H9 (cell line): ENCODE measurements around the gene TMEM108. TPM values are rescaled to one million over a fixed set of nuclear protein-coding genes. Genes with fewer than 3 reads are reported as not detected.

Source experiments
- DNase-seq: peaks from one replicate; pipeline ENCODE4 v3.0.0-alpha.2; 2017
- H2AFZ ChIP-seq: one replicate; pipeline ENCODE4 v1.6.1; 2013; ENCODE audit warnings: mild to moderate bottlenecking, low read length, control low read depth, moderate library complexity
- H2AK5ac ChIP-seq: 2 replicates; pipeline ENCODE4 v1.6.1; 2013; ENCODE audit warnings: low read length, control low read depth, mixed read lengths; ENCODE audit not compliant: insufficient read length
- H2BK120ac ChIP-seq: one replicate; pipeline ENCODE4 v1.6.1; 2013; ENCODE audit warnings: low read depth, mild to moderate bottlenecking, low read length, control low read depth, inconsistent platforms; ENCODE audit not compliant: poor library complexity, severe bottlenecking
- H2BK12ac ChIP-seq: 2 replicates; pipeline ENCODE4 v1.6.1; 2013; ENCODE audit warnings: low read length, control low read depth, mixed read lengths, low read depth; ENCODE audit not compliant: insufficient read length
- H2BK15ac ChIP-seq: 2 replicates; pipeline ENCODE4 v1.6.1; 2013; ENCODE audit warnings: low read depth, low read length, control low read depth
- H2BK20ac ChIP-seq: one replicate; pipeline ENCODE4 v1.6.1; 2013; ENCODE audit warnings: low read depth, mild to moderate bottlenecking, low read length, control low read depth, inconsistent platforms; ENCODE audit not compliant: poor library complexity, severe bottlenecking
- H2BK5ac ChIP-seq: 2 replicates; pipeline ENCODE4 v1.6.1; 2013; ENCODE audit warnings: low read length, control low read depth, mixed read lengths; ENCODE audit not compliant: insufficient read length
- H3K14ac ChIP-seq: 2 replicates; pipeline ENCODE4 v1.6.1; 2013; ENCODE audit warnings: low read length, control low read depth; ENCODE audit not compliant: insufficient read depth
- H3K18ac ChIP-seq: 2 replicates; pipeline ENCODE4 v1.6.1; 2013; ENCODE audit warnings: low read depth, mild to moderate bottlenecking, mixed read lengths, low read length, control low read depth; ENCODE audit not compliant: insufficient read length
- H3K23ac ChIP-seq: 2 replicates; pipeline ENCODE4 v1.6.1; 2013; ENCODE audit warnings: low read length, control low read depth, mixed read lengths, low read depth; ENCODE audit not compliant: insufficient read length
- H3K23me2 ChIP-seq: 2 replicates; pipeline ENCODE4 v1.6.1; 2013; ENCODE audit warnings: low read depth, mild to moderate bottlenecking, mixed read lengths, low read length, control low read depth; ENCODE audit not compliant: insufficient read length, poor library complexity, severe bottlenecking
- H3K27ac ChIP-seq: 2 replicates; pipeline ENCODE4 v1.5.1; 2013; ENCODE audit warnings: low read length, control low read depth, mixed read lengths, low read depth; ENCODE audit not compliant: insufficient read length
- H3K27me3 ChIP-seq: 2 replicates; pipeline ENCODE4 v1.6.1; 2013; ENCODE audit warnings: low read length, control low read depth, inconsistent platforms; ENCODE audit not compliant: insufficient read depth
- H3K4ac ChIP-seq: 2 replicates; pipeline ENCODE4 v1.6.1; 2013; ENCODE audit warnings: low read depth, mild to moderate bottlenecking, control low read depth, inconsistent platforms, low read length, moderate library complexity
- H3K4me1 ChIP-seq: 2 replicates; pipeline ENCODE4 v1.6.1; 2013; ENCODE audit warnings: low read length, control low read depth, inconsistent platforms; ENCODE audit not compliant: insufficient read depth
- H3K4me2 ChIP-seq: 2 replicates; pipeline ENCODE4 v1.6.1; 2013; ENCODE audit warnings: low read length, control low read depth, mixed read lengths; ENCODE audit not compliant: insufficient read length, insufficient read depth
- H3K56ac ChIP-seq: 2 replicates; pipeline ENCODE4 v1.6.1; 2013; ENCODE audit warnings: low read depth, mild to moderate bottlenecking, mixed read lengths, low read length, control low read depth; ENCODE audit not compliant: insufficient read length
- H3K79me1 ChIP-seq: 2 replicates; pipeline ENCODE4 v1.6.1; 2013; ENCODE audit warnings: low read depth, mild to moderate bottlenecking, moderate library complexity, low read length, control low read depth, inconsistent platforms; ENCODE audit not compliant: insufficient read depth, poor library complexity, severe bottlenecking
- H3K79me2 ChIP-seq: 2 replicates; pipeline ENCODE4 v1.6.1; 2013; ENCODE audit warnings: low read length, control low read depth, inconsistent platforms; ENCODE audit not compliant: insufficient read depth
- H3K9ac ChIP-seq: 2 replicates; pipeline ENCODE4 v1.6.1; 2013; ENCODE audit warnings: low read length, control low read depth, mixed read lengths; ENCODE audit not compliant: insufficient read length; ENCODE audit errors: extremely low read depth
- H3K9me3 ChIP-seq: one replicate; pipeline ENCODE4 v1.6.1; 2013; ENCODE audit warnings: low read depth, low read length, inconsistent platforms; ENCODE audit not compliant: control insufficient read depth
- H3T11ph ChIP-seq: one replicate; pipeline ENCODE4 v1.6.1; 2013; ENCODE audit warnings: mild to moderate bottlenecking, low read length, control low read depth, inconsistent platforms
- H4K20me1 ChIP-seq: one replicate; pipeline ENCODE4 v1.6.1; 2013; ENCODE audit not compliant: control insufficient read depth, insufficient read length, insufficient read depth
- H4K5ac ChIP-seq: 2 replicates; pipeline ENCODE4 v1.6.1; 2013; ENCODE audit warnings: low read depth, mild to moderate bottlenecking, mixed read lengths, low read length, control low read depth; ENCODE audit not compliant: insufficient read length
- H4K8ac ChIP-seq: replicated peaks from 2 replicates; pipeline ENCODE4 v1.6.1; 2013; ENCODE audit warnings: low read length, control low read depth, mixed read lengths, low read depth; ENCODE audit not compliant: insufficient read length
- H4K91ac ChIP-seq: 2 replicates; pipeline ENCODE4 v1.6.1; 2013; ENCODE audit warnings: low read depth, mild to moderate bottlenecking, moderate library complexity, mixed read lengths, low read length, control low read depth; ENCODE audit not compliant: insufficient read length
- H3K27ac Mint-ChIP-seq, 3 experiments: 2 replicates in 2 of 3; 3 replicates in 1 of 3; pipeline ENCODE4 v1.8.0; 2020 to 2021; ENCODE audit warnings: mixed read lengths in 3 of 3, mild to moderate bottlenecking in 1 of 3, moderate library complexity in 1 of 3
- H3K27me3 Mint-ChIP-seq: 2 replicates; pipeline ENCODE4 v1.8.0; 2021; ENCODE audit warnings: low read depth, mild to moderate bottlenecking, moderate library complexity, mixed read lengths
- H3K36me3 Mint-ChIP-seq, 3 experiments: 2 replicates in 2 of 3; 3 replicates in 1 of 3; pipeline ENCODE4 v1.8.0; 2020 to 2021; ENCODE audit warnings: low read depth in 3 of 3, mixed read lengths in 3 of 3; ENCODE audit not compliant: insufficient read depth in 1 of 3
- H3K4me1 Mint-ChIP-seq, 2 experiments: 2 replicates each; pipeline ENCODE4 v1.8.0; 2020; ENCODE audit warnings: mixed read lengths in 2 of 2
- H3K4me3 Mint-ChIP-seq, 2 experiments: 2 replicates in 1 of 2; 3 replicates in 1 of 2; pipeline ENCODE4 v1.8.0; 2020 to 2021; ENCODE audit warnings: mild to moderate bottlenecking in 2 of 2, mixed read lengths in 2 of 2, moderate library complexity in 1 of 2
- H3K9me3 Mint-ChIP-seq, 2 experiments: 2 replicates in 1 of 2; 3 replicates in 1 of 2; pipeline ENCODE4 v1.8.0; 2020; ENCODE audit warnings: mild to moderate bottlenecking in 2 of 2, mixed read lengths in 2 of 2, moderate library complexity in 1 of 2
- WGBS: extraction: QIAGEN DNeasy Blood & Tissue Kit; methylation state at CpG from one replicate; pipeline ENCODE4 v1.1.7; 2013; ENCODE audit warnings: missing lambda C conversion rate, low lambda C conversion rate, mixed read lengths; ENCODE audit not compliant: insufficient read length; ENCODE audit errors: extremely low coverage; 5-methylcytosine and 5-hydroxymethylcytosine counted together
- total RNA-seq: library from RNA; stranded (reverse); gene quantifications from 2 replicates; pipeline ENCODE4 v1.2.1, GENCODE V29; 2021
- TF ChIP-seq, protein P1 (sequence below): fragments of 200-600 bp; sonication (generic); conservative IDR thresholded peaks from 3 replicates; pipeline ENCODE4 v1.8.0; 2021; ENCODE audit warnings: antibody characterized with exemption, mild to moderate bottlenecking

TMEM108 gene
- total RNA-seq, 1 experiment from 2014 or later, result 5.0 TPM

DNA sequence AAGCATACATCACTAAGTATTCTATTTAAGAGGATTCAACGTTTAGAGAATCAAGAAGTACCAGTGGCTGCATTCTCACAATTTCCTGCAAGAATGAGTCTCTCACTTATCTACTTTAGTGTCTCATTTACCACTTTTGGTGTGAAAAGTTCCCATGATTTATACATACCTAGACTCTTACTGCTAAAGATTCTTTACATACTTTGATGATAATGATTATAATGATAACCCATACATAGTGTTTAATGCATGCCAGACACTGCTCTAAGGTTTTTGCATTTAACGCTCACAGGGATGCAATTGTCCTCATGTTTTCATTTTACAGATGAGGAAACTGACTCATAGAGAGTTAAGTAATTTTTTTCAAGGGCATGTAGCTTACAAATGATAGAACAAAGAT, 133.6 kb downstream of the TMEM108 start:
- no peak overlapping the region for H4K91ac ChIP-seq
- H3K56ac ChIP-seq, result no peak overlapping the region
- H3K14ac ChIP-seq, result no peak overlapping the region
- H3K23ac ChIP-seq, result no peak overlapping the region
- no peaks in the 10 kb centered on the region for H3K27me3 ChIP-seq
- H3K4me3 Mint-ChIP-seq, result no peak overlapping the region
- H3K9me3 Mint-ChIP-seq, result peaks cover 29 to 31% of the 10 kb centered on the region in 2 experiments
- no peak overlapping the region for H3K27ac Mint-ChIP-seq
- no peaks in the 10 kb centered on the region for H3K9me3 ChIP-seq
- no peaks in the 10 kb centered on the region for H3K23me2 ChIP-seq
- H2BK5ac ChIP-seq, result no peak overlapping the region
- H2AFZ ChIP-seq, result no peak overlapping the region
- TF ChIP-seq, protein P1, sequence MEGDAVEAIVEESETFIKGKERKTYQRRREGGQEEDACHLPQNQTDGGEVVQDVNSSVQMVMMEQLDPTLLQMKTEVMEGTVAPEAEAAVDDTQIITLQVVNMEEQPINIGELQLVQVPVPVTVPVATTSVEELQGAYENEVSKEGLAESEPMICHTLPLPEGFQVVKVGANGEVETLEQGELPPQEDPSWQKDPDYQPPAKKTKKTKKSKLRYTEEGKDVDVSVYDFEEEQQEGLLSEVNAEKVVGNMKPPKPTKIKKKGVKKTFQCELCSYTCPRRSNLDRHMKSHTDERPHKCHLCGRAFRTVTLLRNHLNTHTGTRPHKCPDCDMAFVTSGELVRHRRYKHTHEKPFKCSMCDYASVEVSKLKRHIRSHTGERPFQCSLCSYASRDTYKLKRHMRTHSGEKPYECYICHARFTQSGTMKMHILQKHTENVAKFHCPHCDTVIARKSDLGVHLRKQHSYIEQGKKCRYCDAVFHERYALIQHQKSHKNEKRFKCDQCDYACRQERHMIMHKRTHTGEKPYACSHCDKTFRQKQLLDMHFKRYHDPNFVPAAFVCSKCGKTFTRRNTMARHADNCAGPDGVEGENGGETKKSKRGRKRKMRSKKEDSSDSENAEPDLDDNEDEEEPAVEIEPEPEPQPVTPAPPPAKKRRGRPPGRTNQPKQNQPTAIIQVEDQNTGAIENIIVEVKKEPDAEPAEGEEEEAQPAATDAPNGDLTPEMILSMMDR, result no peak
- H2BK12ac ChIP-seq, result no peak overlapping the region
- no peaks in the 10 kb centered on the region for H3K79me2 ChIP-seq
- no peaks in the 10 kb centered on the region for H3K79me1 ChIP-seq
- H4K5ac ChIP-seq, result no peak overlapping the region
- no peak overlapping the region for H2BK20ac ChIP-seq
- no peak overlapping the region for H2AK5ac ChIP-seq
- H4K8ac ChIP-seq, result no peak overlapping the region
- no peak overlapping the region for H3K18ac ChIP-seq
- H3K36me3 Mint-ChIP-seq, result peaks cover 14 to 27% (median 22%) of the 10 kb centered on the region in 3 experiments
- H4K20me1 ChIP-seq, result no peaks in the 10 kb centered on the region
- no peaks in the 10 kb centered on the region for H3K27me3 Mint-ChIP-seq
- DNase-seq, result no peak
- H3K4me2 ChIP-seq, result no peak overlapping the region
- no peak overlapping the region for H3T11ph ChIP-seq
- H3K4ac ChIP-seq, result no peak overlapping the region
- peaks cover 2 to 7% of the 10 kb centered on the region in 2 experiments; a peak in 3 of 4 replicates for H3K4me1 Mint-ChIP-seq
- H2BK15ac ChIP-seq, result no peak overlapping the region
- no peak overlapping the region for H2BK120ac ChIP-seq
- WGBS, result no CpG with 5 or more reads among the region's 2 CpGs
- H3K4me1 ChIP-seq, result no peaks in the 10 kb centered on the region
- H3K9ac ChIP-seq, result no peak overlapping the region
- H3K27ac ChIP-seq, result no peak overlapping the region
